ENCODE results near the gene MATCAP1. TPM values are rescaled to one million over a fixed set of nuclear protein-coding genes. Genes with fewer than 3 reads are reported as not detected.

Gene MATCAP1
- total and polyA plus RNA-seq, 2 of the 13 experiments (the other 11 are each of a cell fraction or from before 2014, with no cell fraction given): 11.2 to 24.5 TPM

DNA sequence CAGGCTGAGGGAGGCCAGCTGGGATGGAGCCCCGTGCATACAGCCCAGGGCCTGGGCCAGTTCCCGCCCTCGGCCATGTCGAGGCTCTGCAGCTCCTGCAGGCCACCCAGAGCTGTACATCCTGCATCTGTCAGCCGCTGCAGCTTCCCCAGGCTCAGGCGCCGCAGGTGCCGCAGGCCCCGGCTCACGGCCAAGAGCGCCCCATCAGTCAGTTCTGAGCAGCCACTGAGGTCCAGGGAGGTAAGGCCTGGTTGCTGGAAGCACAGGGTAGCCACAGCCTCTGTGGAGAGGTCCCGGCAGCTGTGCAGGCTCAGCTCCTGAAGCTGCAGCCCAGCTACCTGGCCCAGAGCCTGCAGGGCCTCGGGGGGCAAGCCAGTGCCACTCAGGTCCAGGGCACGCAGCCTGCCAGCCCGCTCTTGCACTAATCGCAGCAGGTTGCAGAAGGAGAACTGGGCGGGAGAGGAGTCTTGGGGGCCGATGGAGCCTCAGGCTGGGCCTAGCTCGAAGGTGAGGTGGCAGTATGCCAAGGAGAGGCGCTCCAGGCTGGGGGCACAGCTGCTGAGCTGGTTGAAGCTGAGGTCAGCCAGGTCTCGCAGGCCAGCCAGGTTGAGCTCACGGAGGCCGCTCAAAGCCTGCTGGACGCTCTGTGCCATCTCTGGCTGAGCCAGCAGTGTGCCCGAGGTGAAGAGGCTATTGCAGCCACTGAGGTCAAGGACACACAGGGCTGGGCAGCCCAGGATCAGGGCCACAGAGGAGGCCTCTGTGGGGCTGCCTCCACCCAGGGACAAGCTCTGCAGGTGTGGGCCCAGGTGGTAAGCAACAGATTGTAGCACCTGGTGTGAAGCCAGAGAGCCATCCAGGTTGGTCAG is 26.5 kb upstream of the MATCAP1 start:
- BruUV-seq (replicated peaks): no TSS peak
- DNase-seq (ENCODE audit: low spot score) (peak; percentile 33), ATAC-seq (peak; percentile 68), FAIRE-seq (no peak)
- 32% methylated on average over 7 of the region's 25 CpGs for WGBS (ENCODE audit: low lambda C conversion rate)
- no peak overlapping the region for H2AFZ ChIP-seq (ENCODE audit: low read length)
- POLR2A ChIA-PET: interaction anchor here (0.7 to 3.0 kb wide), 5 partner anchors 12 to 61 kb away, joined by 3 to 17 read pairs (median 7); partner anchors contain the start of genes E2F4, NOL3 and TMEM208
- H3K36me3 ChIP-seq (replicated peaks in 1 of 2; ENCODE audit: control insufficient read depth in 1 of 2, insufficient read depth in 2 of 2, low read length in 2 of 2): no peaks in the 10 kb centered on the region
- H3K27me3 ChIP-seq (ENCODE audit: control insufficient read depth in 1 of 2, insufficient read depth in 2 of 2, low read length in 2 of 2): no peaks in the 10 kb centered on the region
- H3K4me1 ChIP-seq (ENCODE audit: insufficient read depth, low read length): peaks cover 71% of the 10 kb centered on the region
- H3K9me3 ChIP-seq (ENCODE audit: low read length): no peaks in the 10 kb centered on the region
- CTCF ChIA-PET (ENCODE audit: low intra/inter-chr PET ratio, low total read pairs): no interaction called here
- in situ Hi-C loops (cut with HindIII; ENCODE audit: extremely low pct_ligation_motif_present, low pct_unique_long_range_greater_than_20kb): no loop called here
- H3K4me2 ChIP-seq (ENCODE audit: low read depth, low read length): peak overlapping the region; percentile 43
- no peaks in the 10 kb centered on the region for H3K79me2 ChIP-seq (ENCODE audit: insufficient read depth, low read length)
- H4K20me1 ChIP-seq (ENCODE audit: insufficient read depth, low read length): no peaks in the 10 kb centered on the region
- intact Hi-C loops (cut with micrococcal nuclease; ENCODE audit: unreplicated experiment): no loop called here
- H3K4me3 ChIP-seq (replicated peaks in 1 of 3; ENCODE audit: insufficient read depth in 1 of 3, low read depth in 2 of 3, low read length in 3 of 3): no peak overlapping the region; a peak in 1 of 6 replicates
- no peak overlapping the region for H3K27ac ChIP-seq (ENCODE audit: extremely low read length, insufficient read depth, low read length)
- peak overlapping the region; percentile 8; the same call in 1 of the 2 replicates for H3K9ac ChIP-seq (ENCODE audit: insufficient read depth, low read depth, low read length)
- TF ChIP-seq CAMTA2 (CRISPR knock-in tag; IDR thresholded peaks at IDR 0.05; ENCODE audit: borderline replicate concordance): 0 out of 2 replicates have a peak, but pooled peaks have one; percentile 42
- TF ChIP-seq, protein P1, sequence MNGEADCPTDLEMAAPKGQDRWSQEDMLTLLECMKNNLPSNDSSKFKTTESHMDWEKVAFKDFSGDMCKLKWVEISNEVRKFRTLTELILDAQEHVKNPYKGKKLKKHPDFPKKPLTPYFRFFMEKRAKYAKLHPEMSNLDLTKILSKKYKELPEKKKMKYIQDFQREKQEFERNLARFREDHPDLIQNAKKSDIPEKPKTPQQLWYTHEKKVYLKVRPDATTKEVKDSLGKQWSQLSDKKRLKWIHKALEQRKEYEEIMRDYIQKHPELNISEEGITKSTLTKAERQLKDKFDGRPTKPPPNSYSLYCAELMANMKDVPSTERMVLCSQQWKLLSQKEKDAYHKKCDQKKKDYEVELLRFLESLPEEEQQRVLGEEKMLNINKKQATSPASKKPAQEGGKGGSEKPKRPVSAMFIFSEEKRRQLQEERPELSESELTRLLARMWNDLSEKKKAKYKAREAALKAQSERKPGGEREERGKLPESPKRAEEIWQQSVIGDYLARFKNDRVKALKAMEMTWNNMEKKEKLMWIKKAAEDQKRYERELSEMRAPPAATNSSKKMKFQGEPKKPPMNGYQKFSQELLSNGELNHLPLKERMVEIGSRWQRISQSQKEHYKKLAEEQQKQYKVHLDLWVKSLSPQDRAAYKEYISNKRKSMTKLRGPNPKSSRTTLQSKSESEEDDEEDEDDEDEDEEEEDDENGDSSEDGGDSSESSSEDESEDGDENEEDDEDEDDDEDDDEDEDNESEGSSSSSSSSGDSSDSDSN (CRISPR knock-in tag; IDR thresholded peaks at IDR 0.05): peak; percentile 86
- TF ChIP-seq HOXA3 (CRISPR knock-in tag; IDR thresholded peaks at IDR 0.05): peak; percentile 12; the same call in 1 of the 2 replicates
- TF ChIP-seq, protein P2, sequence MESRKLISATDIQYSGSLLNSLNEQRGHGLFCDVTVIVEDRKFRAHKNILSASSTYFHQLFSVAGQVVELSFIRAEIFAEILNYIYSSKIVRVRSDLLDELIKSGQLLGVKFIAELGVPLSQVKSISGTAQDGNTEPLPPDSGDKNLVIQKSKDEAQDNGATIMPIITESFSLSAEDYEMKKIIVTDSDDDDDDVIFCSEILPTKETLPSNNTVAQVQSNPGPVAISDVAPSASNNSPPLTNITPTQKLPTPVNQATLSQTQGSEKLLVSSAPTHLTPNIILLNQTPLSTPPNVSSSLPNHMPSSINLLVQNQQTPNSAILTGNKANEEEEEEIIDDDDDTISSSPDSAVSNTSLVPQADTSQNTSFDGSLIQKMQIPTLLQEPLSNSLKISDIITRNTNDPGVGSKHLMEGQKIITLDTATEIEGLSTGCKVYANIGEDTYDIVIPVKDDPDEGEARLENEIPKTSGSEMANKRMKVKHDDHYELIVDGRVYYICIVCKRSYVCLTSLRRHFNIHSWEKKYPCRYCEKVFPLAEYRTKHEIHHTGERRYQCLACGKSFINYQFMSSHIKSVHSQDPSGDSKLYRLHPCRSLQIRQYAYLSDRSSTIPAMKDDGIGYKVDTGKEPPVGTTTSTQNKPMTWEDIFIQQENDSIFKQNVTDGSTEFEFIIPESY (CRISPR knock-in tag; IDR thresholded peaks at IDR 0.05): peak; percentile 14; the same call in 1 of the 2 replicates
- peak; percentile 34 for TF ChIP-seq AGO2 (optimal IDR thresholded peaks at IDR 0.05; ENCODE audit: low read depth, low read length)
- peak; percentile 73 for TF ChIP-seq RAD21 (CRISPR knock-in tag; IDR thresholded peaks at IDR 0.05)
- no peak for TF ChIP-seq NR2F2 (IDR thresholded peaks at IDR 0.05; ENCODE audit: borderline replicate concordance, low read depth)
- TF ChIP-seq ZBTB38 (CRISPR knock-in tag; IDR thresholded peaks at IDR 0.05): peak; percentile 36
- no peak for TF ChIP-seq ARNTL (CRISPR knock-in tag; IDR thresholded peaks at IDR 0.05)
- 0 out of 2 replicates have a peak, but pooled peaks have one; percentile 10 for TF ChIP-seq ZNF331 (CRISPR knock-in tag; IDR thresholded peaks at IDR 0.05)
- peak; percentile 28 for TF ChIP-seq KDM2A (CRISPR knock-in tag; IDR thresholded peaks at IDR 0.05; ENCODE audit: borderline replicate concordance, low read depth)
- TF ChIP-seq SMAD3 (CRISPR knock-in tag; IDR thresholded peaks at IDR 0.05): no peak
- TF ChIP-seq ZFP91 (CRISPR knock-in tag; IDR thresholded peaks at IDR 0.05; ENCODE audit: borderline replicate concordance): peak; percentile 58; the same call in 1 of the 2 replicates
- no peak for TF ChIP-seq ZMAT3 (CRISPR knock-in tag; conservative IDR thresholded peaks at IDR 0.05)
- TF ChIP-seq KDM3A (CRISPR knock-in tag; IDR thresholded peaks at IDR 0.05; ENCODE audit: low read depth): no peak
- TF ChIP-seq POLR2AphosphoS5 (IDR thresholded peaks at IDR 0.05; ENCODE audit: low read depth, low read length): no peak
- 0 out of 2 replicates have a peak, but pooled peaks have one; percentile 10 for TF ChIP-seq ISL2 (CRISPR knock-in tag; IDR thresholded peaks at IDR 0.05)

Measured in HepG2 (cell line).